Endothelial cell of umbilical vein (primary cell): ENCODE results near the gene VPS8.

ENCODE experiments used
- EZH2 ChIP-seq: IDR thresholded peaks from 2 replicates; pipeline ENCODE4 v1.6.1; 2012; ENCODE audit warnings: borderline replicate concordance, low read depth, mild to moderate bottlenecking, moderate library complexity, low read length, inconsistent platforms; ENCODE audit not compliant: severe bottlenecking
- MYC ChIP-seq: IDR thresholded peaks from one replicate; pipeline ENCODE4 v1.6.1; 2011; ENCODE audit warnings: mild to moderate bottlenecking, low read depth, low read length
- POLR2A ChIP-seq: IDR thresholded peaks from 2 replicates; pipeline ENCODE4 v1.6.1; 2012; ENCODE audit warnings: low read depth, mild to moderate bottlenecking, control low read depth, low read length
- POLR2AphosphoS5 ChIP-seq: IDR thresholded peaks from 2 replicates; pipeline ENCODE4 v1.6.1; 2012; ENCODE audit warnings: low read depth, mild to moderate bottlenecking, control low read depth, low read length, moderate library complexity; ENCODE audit not compliant: insufficient read depth
- TF ChIP-seq, protein P1 (sequence below), 2 donors: IDR thresholded peaks; 1 replicate in 1 of 2; 2 replicates in 1 of 2; pipeline ENCODE4 v1.5.1; 2011; ENCODE audit warnings: low read length in 2 of 2, mild to moderate bottlenecking in 2 of 2, moderate library complexity in 2 of 2, control low read depth in 1 of 2, inconsistent platforms in 1 of 2, low read depth in 1 of 2; ENCODE audit not compliant: insufficient read depth in 1 of 2; ENCODE audit errors: extremely low read depth in 1 of 2

DNA sequence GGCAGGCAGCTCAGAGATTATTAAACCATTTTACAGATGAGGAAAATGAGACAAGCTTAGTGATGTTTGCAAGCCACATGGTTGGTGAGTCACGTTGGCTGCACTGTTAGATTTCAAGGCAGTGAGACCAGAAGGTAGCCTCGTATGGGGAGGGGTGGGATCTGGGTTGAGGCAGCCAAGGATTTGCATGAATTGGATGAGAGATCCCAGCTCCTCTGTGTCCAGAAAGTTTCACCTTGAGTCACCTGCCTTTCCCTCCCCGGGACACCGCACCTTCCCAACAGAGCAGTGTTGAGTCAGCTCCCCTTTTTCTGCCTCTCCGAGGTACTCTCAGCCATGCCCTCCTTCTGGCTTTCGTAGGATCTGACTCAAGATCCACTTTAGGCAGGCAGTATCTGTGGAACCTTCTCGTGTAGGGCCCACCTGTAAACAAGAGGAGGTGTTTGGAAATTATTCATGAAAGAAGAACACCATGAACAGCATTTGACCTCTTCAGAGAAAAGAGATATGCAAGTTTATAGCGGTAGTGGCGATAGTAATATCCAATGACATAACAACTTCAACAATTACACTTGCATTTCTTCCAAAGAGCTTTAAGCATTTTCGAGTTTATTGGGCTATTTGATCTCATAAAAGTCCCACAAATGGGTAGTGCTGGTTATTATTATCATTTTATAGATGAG, 46.8 kb upstream of the VPS8 start:
- TF ChIP-seq, protein P1, sequence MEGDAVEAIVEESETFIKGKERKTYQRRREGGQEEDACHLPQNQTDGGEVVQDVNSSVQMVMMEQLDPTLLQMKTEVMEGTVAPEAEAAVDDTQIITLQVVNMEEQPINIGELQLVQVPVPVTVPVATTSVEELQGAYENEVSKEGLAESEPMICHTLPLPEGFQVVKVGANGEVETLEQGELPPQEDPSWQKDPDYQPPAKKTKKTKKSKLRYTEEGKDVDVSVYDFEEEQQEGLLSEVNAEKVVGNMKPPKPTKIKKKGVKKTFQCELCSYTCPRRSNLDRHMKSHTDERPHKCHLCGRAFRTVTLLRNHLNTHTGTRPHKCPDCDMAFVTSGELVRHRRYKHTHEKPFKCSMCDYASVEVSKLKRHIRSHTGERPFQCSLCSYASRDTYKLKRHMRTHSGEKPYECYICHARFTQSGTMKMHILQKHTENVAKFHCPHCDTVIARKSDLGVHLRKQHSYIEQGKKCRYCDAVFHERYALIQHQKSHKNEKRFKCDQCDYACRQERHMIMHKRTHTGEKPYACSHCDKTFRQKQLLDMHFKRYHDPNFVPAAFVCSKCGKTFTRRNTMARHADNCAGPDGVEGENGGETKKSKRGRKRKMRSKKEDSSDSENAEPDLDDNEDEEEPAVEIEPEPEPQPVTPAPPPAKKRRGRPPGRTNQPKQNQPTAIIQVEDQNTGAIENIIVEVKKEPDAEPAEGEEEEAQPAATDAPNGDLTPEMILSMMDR (IDR thresholded peaks at IDR 0.05; ENCODE audit: extremely low read depth in 1 of 2, insufficient read depth in 1 of 2, low read depth in 1 of 2, low read length in 2 of 2), result no peak
- TF ChIP-seq EZH2 (no peak), POLR2AphosphoS5 (no peak), MYC (no peak), POLR2A (no peak)
